NCI-H526 treated with DMSO at 0.1 percent for 48 hours (cell line): Measurements from ENCODE around the gene CKS1B.

Experiments used
- DNase-seq: peaks from one replicate; lab custom pipeline; 2025; lab: John Stamatoyannopoulos, UW

CKS1B gene

DNA sequence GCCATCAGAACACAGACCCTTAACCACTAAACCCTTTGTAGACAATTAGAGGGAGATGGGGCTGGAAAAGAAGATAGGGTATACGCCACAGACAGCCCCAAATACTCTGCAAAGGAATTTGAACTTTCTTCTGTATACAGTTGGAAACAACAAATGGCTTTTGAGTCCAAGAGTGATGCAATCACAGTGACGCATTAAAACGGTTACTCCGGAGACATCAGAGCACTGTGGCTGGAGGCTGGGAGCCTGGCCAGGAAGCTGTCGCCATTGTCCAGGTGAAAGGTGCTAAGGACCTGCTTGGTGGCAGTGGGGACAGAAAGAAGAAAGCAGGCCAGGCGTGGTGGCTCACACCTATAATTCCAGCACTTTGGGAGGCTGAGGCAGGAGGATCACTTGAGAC lies 12.8 kb downstream of the CKS1B start:
- no peak for DNase-seq

- DNase-seq = no peak
Measured at GRCh38 chr1:154988058-154988954, 13.8 kb downstream of the CKS1B start.

DNA sequence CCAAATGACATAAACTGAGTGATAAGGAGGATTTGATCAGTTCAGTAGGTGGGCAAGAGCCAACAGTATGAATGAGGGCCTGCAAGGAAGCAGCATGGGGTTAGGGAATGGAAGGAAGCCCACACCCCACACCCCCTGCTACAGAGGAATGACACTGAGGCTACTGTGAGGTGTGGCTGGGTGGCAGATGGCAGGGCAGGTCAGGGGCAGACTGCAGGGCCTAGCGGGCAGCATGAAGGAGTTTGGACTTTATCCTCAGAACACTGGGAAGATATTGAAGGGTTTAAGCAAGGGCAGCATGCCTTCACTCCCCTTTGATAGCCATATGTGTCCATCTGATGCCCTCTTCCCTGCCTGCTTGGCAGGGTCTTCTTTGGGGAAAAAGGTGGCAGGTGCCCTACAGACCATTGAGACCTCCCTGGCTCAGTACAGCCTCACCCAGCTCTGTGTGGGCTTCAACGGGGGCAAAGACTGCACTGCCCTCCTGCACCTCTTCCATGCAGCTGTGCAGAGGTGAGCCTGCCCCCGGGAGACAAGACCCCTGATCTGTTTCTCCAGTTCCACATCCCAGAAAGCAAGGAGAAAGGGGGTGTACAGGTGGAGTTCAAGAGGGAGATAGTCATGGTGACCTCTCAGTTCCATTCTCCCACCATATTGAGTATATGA lies 14.8 kb downstream of the CKS1B start:
- no peak for DNase-seq

DNA sequence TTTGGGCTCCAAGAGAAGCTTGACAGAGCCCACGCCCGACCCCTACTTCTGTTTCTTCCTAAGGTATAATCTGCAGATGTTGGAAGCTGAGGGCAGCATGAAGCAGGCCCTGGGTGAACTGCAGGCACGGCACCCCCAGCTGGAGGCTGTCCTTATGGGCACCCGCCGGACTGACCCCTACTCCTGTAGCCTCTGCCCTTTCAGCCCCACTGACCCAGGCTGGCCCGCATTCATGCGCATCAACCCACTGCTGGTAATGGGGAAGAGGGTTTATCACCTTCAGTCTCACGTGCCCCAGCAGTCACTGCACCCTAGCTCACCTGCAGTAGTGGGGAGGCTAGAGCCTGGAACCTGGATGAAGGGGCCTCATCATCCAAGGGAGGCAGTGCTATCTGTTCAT lies 15.8 kb downstream of the CKS1B start:
- DNase-seq = no peak

GRCh38 chr1:154992721-154993571 lies 18.5 kb downstream of the CKS1B start:
- DNase-seq = no peak

DNA sequence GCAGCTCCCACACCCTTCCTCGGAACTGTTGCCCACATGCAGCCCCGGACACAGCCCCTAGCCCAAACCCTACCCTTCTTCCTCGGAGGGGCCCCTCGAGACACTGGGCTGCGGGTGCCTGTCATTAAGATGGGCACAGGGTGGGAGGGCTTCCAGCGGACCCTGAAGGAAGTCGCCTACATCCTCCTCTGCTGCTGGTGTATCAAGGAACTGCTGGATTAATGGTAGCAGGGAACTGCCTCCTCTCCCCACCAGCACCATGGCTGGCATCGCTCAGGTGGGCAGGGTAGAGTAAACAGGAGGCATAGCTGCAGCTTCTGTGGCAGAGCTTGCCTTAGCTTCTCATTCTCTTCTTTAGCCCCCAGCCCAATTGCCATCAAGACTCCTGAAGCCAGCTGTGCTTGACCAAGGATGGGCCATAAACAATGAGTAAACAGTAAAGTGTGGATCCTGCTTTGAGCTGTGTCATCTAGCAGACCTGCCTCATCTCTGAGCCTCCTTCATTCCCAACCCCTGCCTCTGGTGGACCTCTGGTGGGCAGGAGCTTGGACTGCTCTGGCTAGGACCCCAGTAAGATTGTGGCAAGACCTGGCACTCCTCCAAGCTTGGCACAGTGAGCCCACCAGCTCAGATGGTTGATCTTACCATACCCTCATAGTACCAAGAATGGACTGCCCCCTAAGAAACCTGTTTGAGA lies 19.2 kb downstream of the CKS1B start, which contains the start of gene LENEP:
Gene LENEP, plus strand, starts transcription at position 15 of the 697 bp plus-strand sequence. Its CDS starts 22 bp downstream, at position 37.
- no peak for DNase-seq

DNA sequence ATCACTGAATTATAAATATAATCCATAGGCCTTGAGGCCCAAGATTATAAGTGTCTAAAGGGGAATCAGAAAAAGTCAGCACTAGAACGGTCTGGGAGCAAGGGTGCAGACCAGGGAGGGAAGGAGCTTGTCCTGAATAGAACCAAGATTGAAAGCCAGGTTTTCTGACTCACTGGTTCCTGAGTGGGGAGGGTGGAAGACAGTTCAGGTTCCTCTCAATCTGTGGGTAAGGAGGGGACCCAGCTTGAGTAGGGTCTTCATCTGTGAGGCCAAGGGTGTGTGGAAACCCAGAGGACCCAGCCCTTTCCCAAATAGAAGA lies 19.7 kb downstream of the CKS1B start:
- DNase-seq = no peak

GRCh38 chr1:154994591-154994990 lies 20.1 kb downstream of the CKS1B start:
- no peak for DNase-seq

DNA sequence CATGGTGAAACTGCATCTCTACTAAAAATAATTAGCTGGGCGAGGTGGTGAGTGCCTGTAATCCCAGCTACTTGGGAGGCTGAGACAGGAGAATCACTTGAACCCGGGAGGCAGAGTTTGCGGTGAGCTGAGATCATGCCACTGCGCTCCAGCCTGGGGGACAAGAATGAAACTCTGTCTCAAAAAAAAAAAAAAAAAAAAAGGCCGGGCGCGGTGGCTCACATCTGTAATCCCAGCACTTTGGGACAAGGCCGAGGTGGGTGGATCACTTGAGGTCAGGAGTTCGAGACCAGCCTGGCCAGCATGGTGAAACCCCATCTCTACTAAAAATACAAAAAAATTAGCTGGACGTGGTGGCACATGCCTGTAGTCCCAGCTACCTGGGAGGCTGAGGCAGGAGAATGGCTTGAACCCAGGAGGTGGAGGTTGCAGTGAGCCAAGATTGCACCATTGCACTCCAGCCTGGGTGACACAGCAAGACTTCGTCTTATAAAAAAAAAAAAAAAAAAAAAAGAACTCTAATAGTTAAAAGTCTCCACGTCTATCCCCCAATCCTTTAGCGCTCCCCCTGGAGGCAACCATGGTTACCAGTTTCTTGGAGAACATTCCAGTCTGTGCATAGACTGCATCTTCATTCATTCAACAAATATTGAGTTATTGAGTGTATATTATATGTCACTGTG lies 21.0 kb downstream of the CKS1B start:
- peak; percentile 33 for DNase-seq

DNA sequence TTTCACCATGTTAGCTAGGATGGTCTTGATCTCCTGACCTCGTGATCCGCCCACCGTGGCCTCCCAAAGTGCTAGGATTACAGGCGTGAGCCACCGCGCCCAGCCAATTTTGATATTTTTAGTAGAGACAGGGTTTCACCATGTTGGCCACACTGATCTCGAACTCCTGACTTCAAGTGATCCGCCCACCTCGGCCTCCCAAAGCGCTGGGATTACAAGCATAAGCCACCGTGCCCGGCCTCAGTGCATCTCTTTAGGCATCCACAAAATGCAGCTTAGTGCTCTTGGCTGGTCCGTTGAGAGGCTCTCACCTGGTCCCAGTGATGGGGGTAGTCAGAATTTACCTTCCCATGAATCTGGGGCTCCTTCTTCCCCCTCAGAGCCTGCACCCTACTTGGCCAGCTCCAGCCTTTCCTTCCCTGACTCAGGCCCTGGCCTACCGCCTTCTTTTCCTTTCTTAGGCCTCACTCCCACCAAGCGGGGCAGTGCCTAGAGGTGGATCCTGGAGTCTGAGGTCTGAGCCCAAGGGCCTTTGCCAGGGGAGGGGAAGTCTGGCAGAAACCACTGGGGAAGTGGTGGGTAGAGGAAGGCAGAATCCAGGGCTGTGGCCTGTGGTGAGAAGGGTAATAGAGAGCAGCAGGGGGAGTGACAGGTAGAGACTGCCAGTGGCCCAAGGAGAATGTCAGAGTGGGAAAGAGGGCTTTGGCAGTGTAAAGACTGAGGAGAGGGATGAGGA lies 22.7 kb downstream of the CKS1B start:
- no peak for DNase-seq

GRCh38 chr1:154998201-154998780 lies 23.8 kb downstream of the CKS1B start:
- DNase-seq = no peak

GRCh38 chr1:154998818-154999570 lies 24.5 kb downstream of the CKS1B start:
- peak; percentile 96 for DNase-seq

- DNase-seq = peak; percentile 92
Measured at GRCh38 chr1:154999571-155000410, 25.3 kb downstream of the CKS1B start.

DNA sequence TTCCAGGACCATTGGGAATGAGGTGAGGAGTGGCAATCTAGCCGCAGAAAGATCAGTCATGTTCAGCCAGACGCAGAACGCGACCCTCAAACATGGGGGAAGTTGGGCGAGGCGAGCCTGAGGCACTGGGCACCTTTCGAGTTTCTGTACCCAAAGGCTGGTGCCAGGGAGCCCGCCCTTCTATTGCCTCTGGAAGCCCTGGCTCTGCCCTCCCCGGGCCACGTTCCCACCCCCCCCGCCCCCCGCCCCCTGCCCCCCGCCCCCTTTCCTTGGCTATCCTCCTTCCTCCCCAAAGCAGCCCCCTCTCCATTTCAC lies 25.9 kb downstream of the CKS1B start:
- no peak for DNase-seq

- peak; percentile 99 for DNase-seq
Measured at GRCh38 chr1:155000726-155001424, 26.4 kb downstream of the CKS1B start.

DNA sequence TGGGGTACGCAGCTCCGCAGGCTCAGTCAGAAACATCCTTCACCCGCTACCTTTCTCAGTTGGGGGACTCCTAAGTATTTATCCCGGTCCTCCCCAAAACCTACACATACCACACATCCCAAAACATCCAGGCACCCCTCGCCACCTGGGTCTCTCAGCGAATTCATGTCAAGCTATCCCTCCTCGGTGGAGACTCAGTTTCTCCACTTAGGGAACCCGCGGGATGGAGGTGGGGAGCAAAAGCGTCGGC lies 26.9 kb downstream of the CKS1B start:
- no peak for DNase-seq

DNA sequence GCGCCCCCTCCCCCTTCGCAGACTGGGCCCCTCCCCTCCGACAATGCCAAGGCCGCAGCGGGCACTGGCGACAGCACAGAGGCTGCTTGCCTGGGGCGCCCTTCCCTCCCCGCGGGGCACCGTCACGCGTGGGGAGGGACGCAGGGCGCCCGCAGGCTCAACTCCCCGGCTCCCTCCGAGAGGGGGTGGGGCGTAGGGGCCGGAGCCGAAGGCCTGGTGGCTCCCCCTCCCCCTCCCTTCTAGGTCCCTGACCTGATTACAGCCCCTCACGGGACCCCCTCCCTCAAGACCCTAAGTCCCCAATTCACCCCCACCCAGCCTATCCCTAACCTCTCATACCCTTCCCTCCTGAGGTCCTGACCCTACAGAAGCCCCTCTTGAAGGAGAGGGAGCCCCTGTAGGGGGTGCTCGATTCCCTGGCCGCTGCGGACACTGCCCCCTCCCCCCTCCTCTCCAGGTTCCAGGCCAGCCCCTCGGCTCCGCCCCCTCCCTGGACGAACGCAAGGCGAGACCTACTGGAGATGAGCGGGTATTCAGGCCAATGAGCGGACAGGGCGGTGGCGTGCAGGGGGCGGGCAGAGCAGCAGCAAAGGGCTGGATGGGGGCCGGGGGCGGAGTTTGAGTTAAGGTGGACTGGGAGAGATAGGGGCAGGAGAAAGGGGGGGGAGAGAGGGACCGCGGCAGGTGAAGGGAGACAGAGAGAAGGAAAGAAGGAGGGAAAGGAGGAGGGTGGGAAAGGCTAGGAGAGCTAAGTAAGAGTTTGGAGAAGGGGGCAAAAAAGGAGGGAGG lies 27.4 kb downstream of the CKS1B start:
- peak; percentile 100 for DNase-seq
